T-cell (primary cell): ENCODE results near the gene PSTPIP2. TPM values are rescaled to one million over a fixed set of nuclear protein-coding genes. Genes with fewer than 3 reads are reported as not detected.
A peak's percentile ranks its signal among the peaks of the same experiment; 100 is the strongest.

Source experiments
- ATAC-seq, 4 experiments: fragments of 200-7000 bp in 3 of 4; fragments of 150-1000 bp in 1 of 4; cut with Tn5 transposase; replicated peaks in 1 of 4; 1 replicate in 3 of 4; 2 replicates in 1 of 4; pipeline ENCODE4 v1.10.0; 2021; ENCODE audit warnings: moderate library complexity in 3 of 4, mild to moderate bottlenecking in 2 of 4, moderate number of reproducible peaks in 1 of 4
- CTCF ChIA-PET, 2 donors: fragments of 300-600 bp; sonication (Branson Sonifier 250); formaldehyde crosslinking; loops; one replicate each; lab custom pipeline; 2022; ENCODE audit warnings: antibody characterized with exemption in 2 of 2; lab: Charles Lee
- POLR2A ChIA-PET, 2 donors: fragments of 300-600 bp; sonication (Branson Sonifier 250); formaldehyde crosslinking; loops; one replicate each; lab custom pipeline; 2022; ENCODE audit warnings: antibody characterized with exemption in 2 of 2; lab: Charles Lee
- DNase-seq, 35 experiments: peaks; one replicate each; pipeline versions ENCODE4 v3.0.0 to v3.0.0-alpha.2; 2013 to 2023
- H3K27ac ChIP-seq: one replicate; pipeline ENCODE4 v1.5.1; 2013; ENCODE audit warnings: low read length
- H3K27me3 ChIP-seq, 2 experiments: replicated peaks in 1 of 2; 1 replicate in 1 of 2; 2 replicates in 1 of 2; pipeline versions ENCODE4 v1.6.1 to v1.7.0; 2013; ENCODE audit warnings: low read length in 1 of 2, mixed read lengths in 1 of 2; ENCODE audit not compliant: control insufficient read depth in 2 of 2, insufficient read depth in 2 of 2; ENCODE audit errors: extremely low read depth in 1 of 2
- H3K36me3 ChIP-seq, 2 donors: 1 replicate in 1 of 2; 2 replicates in 1 of 2; pipeline versions ENCODE4 v1.6.1 to v1.7.0; 2013; ENCODE audit warnings: low read length in 1 of 2; ENCODE audit not compliant: control insufficient read depth in 2 of 2, insufficient read depth in 1 of 2; ENCODE audit errors: extremely low read depth in 1 of 2
- H3K4me1 ChIP-seq, 2 experiments: 1 replicate in 1 of 2; 2 replicates in 1 of 2; pipeline versions ENCODE4 v1.6.1 to v1.7.0; 2013; ENCODE audit warnings: low read length in 2 of 2, mixed read lengths in 1 of 2; ENCODE audit not compliant: insufficient read depth in 2 of 2, control insufficient read depth in 1 of 2; ENCODE audit errors: extremely low read depth in 1 of 2
- H3K4me3 ChIP-seq, 2 donors: 1 replicate in 1 of 2; 2 replicates in 1 of 2; pipeline versions ENCODE4 v1.5.1 to v1.7.0; 2013; ENCODE audit warnings: mild to moderate bottlenecking in 2 of 2, low read length in 1 of 2, moderate library complexity in 1 of 2; ENCODE audit not compliant: control insufficient read depth in 1 of 2; ENCODE audit errors: extremely low read depth in 1 of 2
- H3K9me3 ChIP-seq: 2 replicates; pipeline ENCODE4 v1.7.0; 2013
- H3K27ac Mint-ChIP-seq, 2 donors: one replicate each; pipeline ENCODE4 v1.8.0; 2020 to 2021; ENCODE audit warnings: mild to moderate bottlenecking in 2 of 2, mixed read lengths in 2 of 2
- H3K27me3 Mint-ChIP-seq, 2 donors: one replicate each; pipeline ENCODE4 v1.8.0; 2021 to 2022; ENCODE audit warnings: mixed read lengths in 2 of 2
- H3K36me3 Mint-ChIP-seq: one replicate; pipeline ENCODE4 v1.8.0; 2021; ENCODE audit warnings: mixed read lengths
- H3K4me1 Mint-ChIP-seq, 3 donors: one replicate each; pipeline ENCODE4 v1.8.0; 2020 to 2022; ENCODE audit warnings: mixed read lengths in 3 of 3, mild to moderate bottlenecking in 1 of 3
- H3K4me3 Mint-ChIP-seq, 3 donors: one replicate each; pipeline ENCODE4 v1.8.0; 2020 to 2022; ENCODE audit warnings: mild to moderate bottlenecking in 3 of 3, mixed read lengths in 3 of 3, moderate library complexity in 3 of 3
- H3K9me3 Mint-ChIP-seq, 3 donors: one replicate each; pipeline ENCODE4 v1.8.0; 2020 to 2022; ENCODE audit warnings: mixed read lengths in 3 of 3
- WGBS: methylation state at CpG from one replicate; pipeline ENCODE4 v1.1.5; 2013; ENCODE audit warnings: missing lambda C conversion rate; ENCODE audit not compliant: insufficient coverage; 5-methylcytosine and 5-hydroxymethylcytosine counted together
- total RNA-seq, 35 experiments: library from RNA in 6 of 35; stranded (reverse) in 6 of 35; fragments of 120-200 nt in 1 of 35; gene quantifications; one replicate each; pipeline versions ENCODE4 v1.2.1 to v1.2.4 and lab custom pipeline; 2013 to 2026

PSTPIP2 gene
- total RNA-seq, 5 donors from 2014 or later (not counting 1 experiment from before 2014, with no cell fraction given): 7.7 to 16.0 (median 11.4) TPM

GRCh38 chr18:46099463-46099862, 27.4 kb upstream of the PSTPIP2 start:
- Mint-ChIP-seq H3K27ac (no peak overlapping the region), H3K36me3 (peaks cover 4% of the 10 kb centered on the region), H3K9me3 (no peaks in the 10 kb centered on the region), H3K4me1 (peaks cover 34 to 38% (median 35%) of the 10 kb centered on the region in 3 donors), H3K4me3 (peak overlapping the region in 1 of 3 donors; percentile 97), H3K27me3 (no peaks in the 10 kb centered on the region)
- WGBS: 94% methylated on average over 8 of the region's 8 CpGs
- CTCF ChIA-PET: interaction anchor here (0.6 to 2.8 kb wide), 3 partner anchors 19 to 221 kb away, joined by 3 to 11 read pairs (median 3); no protein-coding TSS in a partner anchor
- Histone ChIP-seq H3K4me3 (no peak overlapping the region), H3K27ac (no peak overlapping the region), H3K27me3 (no peaks in the 10 kb centered on the region), H3K9me3 (no peaks in the 10 kb centered on the region), H3K4me1 (peaks cover 7 to 28% of the 10 kb centered on the region in 2 experiments), H3K36me3 (peaks cover 0 to 5% of the 10 kb centered on the region in 2 donors)
- DNase-seq (no peak), ATAC-seq (no peak)
- POLR2A ChIA-PET: interaction anchor here (0.7 to 1.1 kb wide), 3 partner anchors 9 to 147 kb away, joined by 3 to 5 read pairs (median 3); a partner anchor contains a TSS

- H3K27ac Mint-ChIP-seq: peak overlapping the region; percentile 93 to 98
- CTCF ChIA-PET: interaction anchor here (0.6 to 2.8 kb wide), 5 partner anchors 20 to 1338 kb away, joined by 3 to 11 read pairs (median 3); no protein-coding TSS in a partner anchor
- peaks cover 8% of the 10 kb centered on the region for H3K36me3 Mint-ChIP-seq
- Histone ChIP-seq H3K36me3 (peaks cover 2 to 10% of the 10 kb centered on the region in 2 donors), H3K27me3 (no peaks in the 10 kb centered on the region), H3K9me3 (no peaks in the 10 kb centered on the region), H3K4me3 (peak overlapping the region; percentile 95 to 97), H3K4me1 (peaks cover 7 to 28% of the 10 kb centered on the region in 2 experiments), H3K27ac (peak overlapping the region; percentile 90)
- peaks cover 33 to 39% (median 36%) of the 10 kb centered on the region in 3 donors for H3K4me1 Mint-ChIP-seq
- DNase-seq (no peak), ATAC-seq (no peak)
- WGBS: 10% methylated on average over 12 of the region's 16 CpGs
- H3K9me3 Mint-ChIP-seq: no peaks in the 10 kb centered on the region
- H3K4me3 Mint-ChIP-seq: peak overlapping the region; percentile 97 to 98 (median 98)
- H3K27me3 Mint-ChIP-seq: no peaks in the 10 kb centered on the region
- POLR2A ChIA-PET: interaction anchor here (0.6 to 1.1 kb wide), 3 partner anchors 8 to 75 kb away, joined by 3 to 5 read pairs (median 3); a partner anchor contains a TSS
Measured at GRCh38 chr18:46098616-46098933, 26.5 kb upstream of the PSTPIP2 start.

GRCh38 chr18:46097801-46098615, 25.9 kb upstream of the PSTPIP2 start, which contains the start of gene ATP5F1A:
ATP5F1A (minus strand) TSS chr18:46098296; CDS start chr18:46098231, 65 bp downstream.
- peaks cover 8% of the 10 kb centered on the region for H3K36me3 Mint-ChIP-seq
- no peaks in the 10 kb centered on the region for H3K9me3 Mint-ChIP-seq
- WGBS: 0% methylated on average over 45 of the region's 53 CpGs
- Histone ChIP-seq H3K27ac (peak within 1 kb of the TSS; percentile 90), H3K9me3 (no peaks in the 10 kb centered on the region), H3K4me1 (peaks cover 7 to 34% of the 10 kb centered on the region in 2 experiments), H3K27me3 (no peaks in the 10 kb centered on the region), H3K4me3 (peak within 1 kb of the TSS; percentile 95 to 97), H3K36me3 (peaks cover 4 to 16% of the 10 kb centered on the region in 2 donors)
- H3K4me3 Mint-ChIP-seq: peak within 1 kb of the TSS; percentile 97 to 98 (median 98)
- DNase-seq (peak; percentile 66 to 91 (median 81)), ATAC-seq (peak; percentile 88 to 92 (median 90))
- peak within 1 kb of the TSS; percentile 93 to 98 for H3K27ac Mint-ChIP-seq
- ChIA-PET POLR2A (interaction anchor here (0.6 to 1.1 kb wide), 6 partner anchors 8 to 152 kb away, joined by 3 to 5 read pairs (median 3); a partner anchor contains a TSS), CTCF (interaction anchor here (0.6 to 2.8 kb wide), 9 partner anchors 21 to 1338 kb away, joined by 3 to 11 read pairs (median 4); partner anchors contain the start of gene PSTPIP2 (in 1 of the 2))
- peaks cover 35 to 39% (median 36%) of the 10 kb centered on the region in 3 donors for H3K4me1 Mint-ChIP-seq
- H3K27me3 Mint-ChIP-seq: no peaks in the 10 kb centered on the region

- Histone ChIP-seq H3K27me3 (no peaks in the 10 kb centered on the region), H3K4me3 (peak overlapping the region; percentile 95 to 97), H3K4me1 (peaks cover 7 to 37% of the 10 kb centered on the region in 2 experiments), H3K36me3 (peaks cover 4 to 20% of the 10 kb centered on the region in 2 donors), H3K9me3 (no peaks in the 10 kb centered on the region), H3K27ac (peak overlapping the region; percentile 90)
- no peaks in the 10 kb centered on the region for H3K9me3 Mint-ChIP-seq
- peak; percentile 7 to 47 (median 11) for ATAC-seq
- POLR2A ChIA-PET: interaction anchor here (0.6 to 0.7 kb wide), 4 partner anchors 24 to 221 kb away, joined by 3 to 4 read pairs (median 3); no protein-coding TSS in a partner anchor
- peak overlapping the region; percentile 97 to 98 (median 98) for H3K4me3 Mint-ChIP-seq
- peaks cover 8% of the 10 kb centered on the region for H3K36me3 Mint-ChIP-seq
- WGBS: 0% methylated on average over 8 of the region's 8 CpGs
- CTCF ChIA-PET: interaction anchor here (0.6 to 2.8 kb wide), 8 partner anchors 24 to 198 kb away, joined by 3 to 11 read pairs (median 4); partner anchors contain the start of gene PSTPIP2 (in 1 of the 2)
- no peaks in the 10 kb centered on the region for H3K27me3 Mint-ChIP-seq
- H3K27ac Mint-ChIP-seq: peak overlapping the region; percentile 93 to 98
- H3K4me1 Mint-ChIP-seq: peaks cover 35 to 39% (median 36%) of the 10 kb centered on the region in 3 donors
- DNase-seq: peak in 13 of 35 experiments; percentile 3 to 54 (median 12)
Measured at GRCh38 chr18:46097431-46097800, 25.4 kb upstream of the PSTPIP2 start.

GRCh38 chr18:46096651-46097300, 24.7 kb upstream of the PSTPIP2 start:
- 19% methylated on average over 11 of the region's 22 CpGs for WGBS
- H3K36me3 ChIP-seq: peaks cover 4 to 25% of the 10 kb centered on the region in 2 donors
- ChIA-PET CTCF (interaction anchor here (0.6 to 2.8 kb wide), 8 partner anchors 11 to 1113 kb away, joined by 3 to 11 read pairs (median 4); partner anchors contain the start of gene PSTPIP2 (in 1 of the 2)), POLR2A (interaction anchor here in 1 of 2 donors (0.6 kb wide), 2 partner anchors 164 to 222 kb away, joined by 3 to 4 read pairs; no protein-coding TSS in a partner anchor)
- H3K4me3 ChIP-seq: peak overlapping the region; percentile 95 to 97
- H3K36me3 Mint-ChIP-seq: peaks cover 9% of the 10 kb centered on the region
- no peaks in the 10 kb centered on the region for H3K9me3 ChIP-seq
- peaks cover 7 to 39% of the 10 kb centered on the region in 2 experiments for H3K4me1 ChIP-seq
- H3K4me1 Mint-ChIP-seq: peaks cover 36 to 42% (median 36%) of the 10 kb centered on the region in 3 donors
- H3K27me3 Mint-ChIP-seq: no peaks in the 10 kb centered on the region
- peak overlapping the region; percentile 97 to 98 (median 98) for H3K4me3 Mint-ChIP-seq
- DNase-seq: peak in 1 of 35 experiments; percentile 17
- no peak for ATAC-seq
- H3K27ac ChIP-seq: peak overlapping the region; percentile 90
- no peaks in the 10 kb centered on the region for H3K9me3 Mint-ChIP-seq
- no peaks in the 10 kb centered on the region for H3K27me3 ChIP-seq
- H3K27ac Mint-ChIP-seq: peak overlapping the region; percentile 93 to 98
